NB4 (cell line): Measurements from ENCODE around the gene S100A13.

ENCODE experiments used
- CTCF ChIP-seq: IDR thresholded peaks from one replicate; pipeline ENCODE4 v1.5.1; 2012; ENCODE audit warnings: low read depth, low read length
- MAX ChIP-seq: IDR thresholded peaks from 2 replicates; pipeline ENCODE4 v1.6.1; 2011; ENCODE audit warnings: low read depth, low read length
- MYC ChIP-seq: IDR thresholded peaks from 2 replicates; pipeline ENCODE4 v1.6.1; 2011; ENCODE audit warnings: low read depth, low read length
- POLR2A ChIP-seq: IDR thresholded peaks from 2 replicates; pipeline ENCODE4 v1.6.1; 2011; ENCODE audit warnings: mild to moderate bottlenecking; ENCODE audit not compliant: insufficient read length; ENCODE audit errors: extremely low read depth

GRCh38 chr1:153623101-153623500 lies 4.2 kb downstream of the S100A13 start:
- TF ChIP-seq POLR2A (no peak), CTCF (no peak), MAX (no peak), MYC (no peak)
